ENCODE measurements around the gene KRTAP19-3. TPM values are rescaled to one million over a fixed set of nuclear protein-coding genes. Genes with fewer than 3 reads are reported as not detected.

The KRTAP19-3 gene
- total RNA-seq, 1 donor from 2014 or later = not detected

Other genes starting within 250 kb of the KRTAP19-3 start
- not detected for gene KRTAP24-1, start 209.1 kb downstream of the KRTAP19-3 start, total RNA-seq
- gene KRTAP25-1, start 202.5 kb downstream of the KRTAP19-3 start, total RNA-seq = not detected
- gene KRTAP26-1, start 171.7 kb downstream of the KRTAP19-3 start, total RNA-seq = not detected
- not detected for gene KRTAP27-1, start 154.3 kb downstream of the KRTAP19-3 start, total RNA-seq
- not detected for gene KRTAP23-1, start 143.4 kb downstream of the KRTAP19-3 start, total RNA-seq
- not detected for gene KRTAP13-2, start 119.7 kb downstream of the KRTAP19-3 start, total RNA-seq
- gene KRTAP13-1, start 96.0 kb downstream of the KRTAP19-3 start, total RNA-seq = not detected
- gene KRTAP13-3, start 66.1 kb downstream of the KRTAP19-3 start, total RNA-seq = not detected
- not detected for gene KRTAP13-4, start 61.8 kb downstream of the KRTAP19-3 start, total RNA-seq
- gene KRTAP15-1, start 51.7 kb downstream of the KRTAP19-3 start, total RNA-seq = not detected
- not detected for gene KRTAP19-1, start 11.6 kb downstream of the KRTAP19-3 start, total RNA-seq
- gene KRTAP19-2, start 4.6 kb downstream of the KRTAP19-3 start, total RNA-seq = not detected
- not detected for gene KRTAP19-4, start 5.2 kb upstream of the KRTAP19-3 start, total RNA-seq
- not detected for gene KRTAP19-5, start 10.1 kb upstream of the KRTAP19-3 start, total RNA-seq
- not detected for gene KRTAP19-6, start 49.9 kb upstream of the KRTAP19-3 start, total RNA-seq
- not detected for gene KRTAP19-7, start 69.3 kb upstream of the KRTAP19-3 start, total RNA-seq
- gene KRTAP22-2, start 98.4 kb upstream of the KRTAP19-3 start, total RNA-seq = not detected
- gene KRTAP6-3, start 100.4 kb upstream of the KRTAP19-3 start, total RNA-seq = not detected
- gene KRTAP6-2, start 106.9 kb upstream of the KRTAP19-3 start, total RNA-seq = not detected
- not detected for gene KRTAP22-1, start 109.1 kb upstream of the KRTAP19-3 start, total RNA-seq
- gene KRTAP6-1, start 121.9 kb upstream of the KRTAP19-3 start, total RNA-seq = not detected
- gene KRTAP20-1, start 124.4 kb upstream of the KRTAP19-3 start, total RNA-seq = not detected
- gene KRTAP20-4, start 128.6 kb upstream of the KRTAP19-3 start, total RNA-seq = not detected
- not detected for gene KRTAP20-2, start 143.2 kb upstream of the KRTAP19-3 start, total RNA-seq
- gene KRTAP20-3, start 150.9 kb upstream of the KRTAP19-3 start, total RNA-seq = not detected
- gene KRTAP21-3, start 226.8 kb upstream of the KRTAP19-3 start, total RNA-seq = not detected

Data from Right ventricle myocardium superior (tissue), 1 donor.